ENCODE results near the gene CDHR2. TPM values are rescaled to one million over a fixed set of nuclear protein-coding genes. Genes with fewer than 3 reads are reported as not detected.

Gene CDHR2
- total and polyA plus RNA-seq, 12 donors, result 0.03 to 0.22 (median 0.19) TPM; not detected in 9

DNA sequence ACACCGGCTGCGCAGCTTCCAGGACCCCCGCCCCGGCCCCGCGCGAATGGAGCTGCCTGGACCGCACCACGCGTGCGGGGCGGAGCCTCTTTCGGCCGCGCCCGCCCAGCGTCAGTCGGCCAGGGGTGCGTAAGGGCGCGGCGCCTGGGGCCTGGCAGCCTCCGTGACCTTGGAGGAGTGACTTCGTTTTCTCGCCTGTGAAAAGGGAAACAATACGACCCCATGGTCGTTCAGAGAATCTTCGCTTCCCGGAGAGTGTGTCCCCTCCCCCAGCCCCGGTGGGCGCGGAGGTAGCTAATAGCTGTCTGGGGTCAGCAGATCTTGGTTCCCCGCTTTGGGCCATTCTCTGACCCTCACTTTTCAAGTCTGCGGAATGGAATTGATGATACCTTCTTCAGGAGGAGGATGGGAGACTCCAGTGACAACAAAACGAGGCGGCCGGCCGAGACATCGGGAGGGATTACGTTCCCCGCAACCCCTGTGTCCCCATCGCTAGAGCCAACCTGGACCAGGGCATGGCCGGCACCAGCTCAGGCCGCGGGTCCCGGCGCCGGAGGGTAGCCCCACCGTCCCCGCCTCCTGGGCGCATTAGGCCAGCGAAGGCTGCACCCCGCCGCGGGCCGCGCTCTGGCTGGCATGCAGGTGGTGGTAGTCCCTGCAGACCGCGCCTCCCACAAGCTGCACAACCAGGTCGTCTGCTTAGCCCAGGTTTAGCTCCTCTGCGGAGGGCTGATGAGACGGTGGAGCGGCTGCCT is 5.5 kb upstream of the CDHR2 start:
- Histone ChIP-seq H3K4me3 (peak overlapping the region; percentile 55 to 85 (median 71)), H3K9me3 (no peaks in the 10 kb centered on the region), H3K27ac (peak overlapping the region; percentile 73 to 94 (median 90)), H3K27me3 (no peaks in the 10 kb centered on the region), H3K4me1 (peaks cover 0 to 55% (median 30%) of the 10 kb centered on the region in 9 donors), H3K36me3 (no peaks in the 10 kb centered on the region)
- DNase-seq (peak; percentile 71 to 82), ATAC-seq (peak; percentile 83 to 94 (median 89))
- WGBS, 2 donors, result 1% methylated on average over 62 to 63 of the region's 63 CpGs
- TF ChIP-seq, protein P1, sequence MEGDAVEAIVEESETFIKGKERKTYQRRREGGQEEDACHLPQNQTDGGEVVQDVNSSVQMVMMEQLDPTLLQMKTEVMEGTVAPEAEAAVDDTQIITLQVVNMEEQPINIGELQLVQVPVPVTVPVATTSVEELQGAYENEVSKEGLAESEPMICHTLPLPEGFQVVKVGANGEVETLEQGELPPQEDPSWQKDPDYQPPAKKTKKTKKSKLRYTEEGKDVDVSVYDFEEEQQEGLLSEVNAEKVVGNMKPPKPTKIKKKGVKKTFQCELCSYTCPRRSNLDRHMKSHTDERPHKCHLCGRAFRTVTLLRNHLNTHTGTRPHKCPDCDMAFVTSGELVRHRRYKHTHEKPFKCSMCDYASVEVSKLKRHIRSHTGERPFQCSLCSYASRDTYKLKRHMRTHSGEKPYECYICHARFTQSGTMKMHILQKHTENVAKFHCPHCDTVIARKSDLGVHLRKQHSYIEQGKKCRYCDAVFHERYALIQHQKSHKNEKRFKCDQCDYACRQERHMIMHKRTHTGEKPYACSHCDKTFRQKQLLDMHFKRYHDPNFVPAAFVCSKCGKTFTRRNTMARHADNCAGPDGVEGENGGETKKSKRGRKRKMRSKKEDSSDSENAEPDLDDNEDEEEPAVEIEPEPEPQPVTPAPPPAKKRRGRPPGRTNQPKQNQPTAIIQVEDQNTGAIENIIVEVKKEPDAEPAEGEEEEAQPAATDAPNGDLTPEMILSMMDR (IDR thresholded peaks at IDR 0.05), result no peak
- intact Hi-C loops (cut with DNase I), result loop anchor here in 4 of 10 donors (5.0 to 10.0 kb wide), 2 partner anchors 96 to 129 kb away; partner anchors contain the start of genes FAF2 (in 3 of the 4) and CLTB (in 1 of the 4)

DNA sequence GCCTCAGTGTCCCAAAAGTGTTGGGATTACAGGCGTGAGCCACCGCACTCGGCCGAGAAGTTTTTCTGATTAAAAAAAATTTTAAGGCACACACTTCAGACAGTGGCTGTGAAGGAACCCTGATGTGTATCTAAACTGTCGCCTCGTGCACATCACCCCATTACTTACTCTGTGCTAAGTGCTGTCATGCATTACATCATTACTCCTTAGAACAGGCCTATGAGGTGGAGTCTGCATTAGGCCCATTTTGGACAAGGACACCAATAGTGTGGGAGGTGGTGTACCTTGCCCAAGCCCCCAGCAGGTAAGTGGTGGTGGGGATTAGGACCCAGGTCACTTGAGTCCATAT is 3.8 kb upstream of the CDHR2 start:
- TF ChIP-seq, protein P1 (IDR thresholded peaks at IDR 0.05), result no peak
- H3K9me3 ChIP-seq, result no peaks in the 10 kb centered on the region
- H3K4me1 ChIP-seq, result peaks cover 0 to 43% (median 23%) of the 10 kb centered on the region in 9 donors
- H3K36me3 ChIP-seq, result no peaks in the 10 kb centered on the region
- 93 to 97% methylated on average over 6 of the region's 6 CpGs for WGBS, 2 donors
- no peaks in the 10 kb centered on the region for H3K27me3 ChIP-seq
- H3K27ac ChIP-seq, result no peak overlapping the region
- H3K4me3 ChIP-seq, result no peak overlapping the region
- intact Hi-C loops (cut with DNase I), result loop anchor here in 1 of 10 donors (10.0 kb wide), 1 partner anchor 131 kb away; the partner anchor contains the start of gene CLTB
- ATAC-seq (no peak), DNase-seq (no peak)

DNA sequence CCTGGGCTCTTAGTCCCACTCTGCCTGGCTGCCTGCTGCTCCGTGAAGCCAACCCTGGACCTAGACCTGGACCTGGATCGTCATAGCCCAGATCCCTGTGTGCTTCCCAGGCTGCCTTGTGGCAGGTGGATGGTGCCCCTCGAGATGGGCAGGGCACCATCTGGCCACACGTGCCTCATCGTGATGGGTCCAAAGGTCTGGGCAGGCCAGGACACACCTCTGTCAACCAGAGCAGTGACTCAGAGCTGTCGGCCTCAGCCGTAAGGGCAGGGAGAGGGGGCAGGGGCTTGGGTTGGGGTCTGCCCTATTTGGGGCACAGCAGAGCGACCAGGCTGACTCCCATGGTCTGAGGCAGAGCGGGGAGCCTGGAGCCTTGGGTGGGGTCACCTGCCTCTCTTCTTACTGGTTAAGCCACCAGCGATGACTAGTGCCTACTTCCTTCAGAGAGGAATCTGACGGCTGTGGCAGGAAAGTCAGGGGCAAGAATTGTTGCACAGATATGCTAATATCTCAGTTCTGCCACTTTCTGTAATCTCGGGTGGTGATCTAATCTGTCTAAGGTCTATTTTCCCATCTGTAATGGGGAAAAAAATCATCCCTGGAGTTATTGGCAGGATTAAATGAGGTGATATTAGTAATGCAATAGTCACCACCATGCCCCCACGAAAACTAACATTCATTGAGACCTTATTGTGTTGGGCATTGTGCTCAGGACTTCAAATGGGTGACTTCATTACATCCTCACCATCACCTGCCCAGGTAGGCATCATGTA is 3.2 kb upstream of the CDHR2 start:
- H3K4me3 ChIP-seq, result no peak overlapping the region
- H3K4me1 ChIP-seq, result peaks cover 0 to 40% (median 23%) of the 10 kb centered on the region in 9 donors

DNA sequence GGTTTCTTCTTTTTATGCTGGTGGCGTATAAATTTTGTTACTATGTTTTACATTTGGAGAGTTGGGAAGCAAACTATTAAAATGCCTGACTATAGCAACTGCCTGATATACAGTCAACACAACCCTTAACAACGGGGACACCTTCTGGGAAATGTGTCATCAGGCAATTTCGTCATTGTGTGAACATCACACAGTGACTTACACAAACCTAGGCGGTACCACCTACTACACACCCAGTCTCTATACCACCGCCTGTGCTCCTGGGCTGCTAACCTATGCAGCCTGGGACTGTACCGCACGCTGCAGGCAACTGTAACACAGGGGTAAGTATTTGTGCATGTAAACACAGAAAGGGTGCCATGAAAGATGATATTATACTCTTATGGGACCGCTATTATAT is 1.3 kb upstream of the CDHR2 start:
- TF ChIP-seq, protein P1 (IDR thresholded peaks at IDR 0.05), result no peak
- ATAC-seq, result peak in 1 of 8 donors; percentile 40
- H3K27me3 ChIP-seq, result peaks cover 0 to 12% (median 7%) of the 10 kb centered on the region in 7 donors
- no peak for DNase-seq
- no peak overlapping the region for H3K4me3 ChIP-seq
- H3K36me3 ChIP-seq, result no peaks in the 10 kb centered on the region
- H3K27ac ChIP-seq, result peak overlapping the region in 1 of 10 donors; percentile 42
- H3K4me1 ChIP-seq, result peaks cover 0 to 21% (median 7%) of the 10 kb centered on the region in 9 donors
- intact Hi-C loops (cut with DNase I), result loop anchor here in 1 of 10 donors (10.0 kb wide), 1 partner anchor 133 kb away; the partner anchor contains the start of gene CLTB
- 75 to 77% methylated on average over 8 of the region's 8 CpGs for WGBS, 2 donors
- H3K9me3 ChIP-seq, result no peaks in the 10 kb centered on the region

More for the DNA sequence above, 3.2 kb upstream of the CDHR2 start:
- ATAC-seq (no peak), DNase-seq (no peak)
- no peak overlapping the region for H3K27ac ChIP-seq
- no peaks in the 10 kb centered on the region for H3K36me3 ChIP-seq
- intact Hi-C loops (cut with DNase I), result loop anchor here in 1 of 10 donors (10.0 kb wide), 1 partner anchor 131 kb away; the partner anchor contains the start of gene CLTB
- H3K27me3 ChIP-seq, result peaks cover 0 to 3% (median 0%) of the 10 kb centered on the region in 7 donors
- TF ChIP-seq, protein P1 (IDR thresholded peaks at IDR 0.05), result no peak
- whole genome bisulfite sequencing, 2 donors, result 85 to 87% methylated on average over 13 of the region's 13 CpGs
- H3K9me3 ChIP-seq, result no peaks in the 10 kb centered on the region
